ENCODE data around the gene RPRD1B. TPM values are rescaled to one million over a fixed set of nuclear protein-coding genes. Genes with fewer than 3 reads are reported as not detected.
A peak's percentile ranks its signal among the peaks of the same experiment; 100 is the strongest.

RPRD1B gene
- total and polyA plus RNA-seq, 2 of the 13 experiments (the other 11 are each of a cell fraction or from before 2014, with no cell fraction given), result 31.1 to 41.5 TPM

DNA sequence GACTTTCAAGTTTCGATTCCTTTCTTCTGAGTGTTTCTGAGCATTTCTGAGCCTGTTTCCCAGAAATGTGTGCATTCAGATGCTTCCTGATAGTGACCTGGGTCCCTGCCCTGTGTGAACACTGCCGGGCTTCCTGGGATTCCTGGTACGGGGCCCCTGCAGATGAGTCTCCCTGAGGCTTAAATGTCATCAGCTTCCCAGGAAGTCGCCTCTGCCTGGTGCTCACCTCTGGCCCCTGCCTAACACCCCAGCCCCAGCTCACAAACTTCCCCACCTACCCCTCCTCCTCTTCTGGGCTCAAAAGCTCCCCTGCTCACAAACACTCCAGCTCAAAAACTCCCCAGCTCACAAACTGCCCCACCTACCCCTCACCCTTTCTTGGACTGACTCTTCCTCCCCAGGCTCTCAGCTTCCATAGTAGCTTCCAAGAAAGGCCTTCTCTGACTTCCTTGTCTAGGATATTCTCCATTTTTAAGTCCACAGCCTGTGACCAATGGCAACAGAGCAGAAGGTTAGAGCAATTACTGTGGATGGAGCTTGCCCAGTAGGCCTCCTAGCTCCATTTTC lies 89.6 kb downstream of the RPRD1B start (continued):
- no peak for TF ChIP-seq ZNF616 (CRISPR knock-in tag; IDR thresholded peaks at IDR 0.05; ENCODE audit: low read depth)
- TF ChIP-seq ZNF350 (CRISPR knock-in tag; IDR thresholded peaks at IDR 0.05; ENCODE audit: borderline replicate concordance, low read depth), result peak; percentile 71
- peak; percentile 32; the same call in 1 of the 2 replicates for TF ChIP-seq SIN3A (IDR thresholded peaks at IDR 0.05; ENCODE audit: borderline replicate concordance, low read depth, low read length)
- peak in 1 of 2 experiments; percentile 62; a peak in 2 of 4 replicates for TF ChIP-seq EP300 (IDR thresholded peaks at IDR 0.05; ENCODE audit: low read depth in 2 of 2, low read length in 2 of 2)
- peak; percentile 73 for TF ChIP-seq EP300 (CRISPR knock-in tag; IDR thresholded peaks at IDR 0.05; ENCODE audit: borderline replicate concordance)
- 0 out of 2 replicates have a peak, but pooled peaks have one; percentile 19 for TF ChIP-seq ZNF264 (CRISPR knock-in tag; IDR thresholded peaks at IDR 0.05)
- TF ChIP-seq KDM6A (CRISPR knock-in tag; IDR thresholded peaks at IDR 0.05; ENCODE audit: low read depth), result 0 out of 2 replicates have a peak, but pooled peaks have one; percentile 29
- TF ChIP-seq ZBTB8A (CRISPR knock-in tag; IDR thresholded peaks at IDR 0.05; ENCODE audit: borderline replicate concordance, low read depth), result no peak
- no peak for TF ChIP-seq MAFF (IDR thresholded peaks at IDR 0.05; ENCODE audit: low read depth, low read length)
- TF ChIP-seq FOSL1 (CRISPR knock-in tag; IDR thresholded peaks at IDR 0.05; ENCODE audit: borderline replicate concordance), result no peak
- TF ChIP-seq SP5 (CRISPR knock-in tag; IDR thresholded peaks at IDR 0.05; ENCODE audit: borderline replicate concordance, low read depth), result peak; percentile 36; the same call in 1 of the 2 replicates
- TF ChIP-seq FOXA1 (IDR thresholded peaks at IDR 0.05), result no peak
- TF ChIP-seq FOXA1 (CRISPR knock-in tag; IDR thresholded peaks at IDR 0.05), result peak; percentile 57; the same call in 1 of the 2 replicates
- no peak for TF ChIP-seq TAF15 (IDR thresholded peaks at IDR 0.05; ENCODE audit: low read depth, low read length, poor library complexity, severe bottlenecking)
- TF ChIP-seq HNRNPUL1 (IDR thresholded peaks at IDR 0.05; ENCODE audit: low read depth, low read length), result no peak
- TF ChIP-seq REL (CRISPR knock-in tag; conservative IDR thresholded peaks at IDR 0.05), result no peak
- TF ChIP-seq SNAPC2 (CRISPR knock-in tag; IDR thresholded peaks at IDR 0.05), result no peak
- no peak for TF ChIP-seq ATF7 (IDR thresholded peaks at IDR 0.05)
- no peak for TF ChIP-seq ATF7 (CRISPR knock-in tag; IDR thresholded peaks at IDR 0.05)
- TF ChIP-seq, protein P1, sequence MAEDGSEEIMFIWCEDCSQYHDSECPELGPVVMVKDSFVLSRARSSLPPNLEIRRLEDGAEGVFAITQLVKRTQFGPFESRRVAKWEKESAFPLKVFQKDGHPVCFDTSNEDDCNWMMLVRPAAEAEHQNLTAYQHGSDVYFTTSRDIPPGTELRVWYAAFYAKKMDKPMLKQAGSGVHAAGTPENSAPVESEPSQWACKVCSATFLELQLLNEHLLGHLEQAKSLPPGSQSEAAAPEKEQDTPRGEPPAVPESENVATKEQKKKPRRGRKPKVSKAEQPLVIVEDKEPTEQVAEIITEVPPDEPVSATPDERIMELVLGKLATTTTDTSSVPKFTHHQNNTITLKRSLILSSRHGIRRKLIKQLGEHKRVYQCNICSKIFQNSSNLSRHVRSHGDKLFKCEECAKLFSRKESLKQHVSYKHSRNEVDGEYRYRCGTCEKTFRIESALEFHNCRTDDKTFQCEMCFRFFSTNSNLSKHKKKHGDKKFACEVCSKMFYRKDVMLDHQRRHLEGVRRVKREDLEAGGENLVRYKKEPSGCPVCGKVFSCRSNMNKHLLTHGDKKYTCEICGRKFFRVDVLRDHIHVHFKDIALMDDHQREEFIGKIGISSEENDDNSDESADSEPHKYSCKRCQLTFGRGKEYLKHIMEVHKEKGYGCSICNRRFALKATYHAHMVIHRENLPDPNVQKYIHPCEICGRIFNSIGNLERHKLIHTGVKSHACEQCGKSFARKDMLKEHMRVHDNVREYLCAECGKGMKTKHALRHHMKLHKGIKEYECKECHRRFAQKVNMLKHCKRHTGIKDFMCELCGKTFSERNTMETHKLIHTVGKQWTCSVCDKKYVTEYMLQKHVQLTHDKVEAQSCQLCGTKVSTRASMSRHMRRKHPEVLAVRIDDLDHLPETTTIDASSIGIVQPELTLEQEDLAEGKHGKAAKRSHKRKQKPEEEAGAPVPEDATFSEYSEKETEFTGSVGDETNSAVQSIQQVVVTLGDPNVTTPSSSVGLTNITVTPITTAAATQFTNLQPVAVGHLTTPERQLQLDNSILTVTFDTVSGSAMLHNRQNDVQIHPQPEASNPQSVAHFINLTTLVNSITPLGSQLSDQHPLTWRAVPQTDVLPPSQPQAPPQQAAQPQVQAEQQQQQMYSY (CRISPR knock-in tag; IDR thresholded peaks at IDR 0.05), result peak; percentile 59; the same call in 1 of the 2 replicates
- TF ChIP-seq DMAP1 (CRISPR knock-in tag; IDR thresholded peaks at IDR 0.05), result 0 out of 2 replicates have a peak, but pooled peaks have one; percentile 27
- peak; percentile 62 for TF ChIP-seq FOXA3 (CRISPR knock-in tag; IDR thresholded peaks at IDR 0.05)
- TF ChIP-seq ZNF17 (CRISPR knock-in tag; IDR thresholded peaks at IDR 0.05), result no peak
- TF ChIP-seq, protein P2, sequence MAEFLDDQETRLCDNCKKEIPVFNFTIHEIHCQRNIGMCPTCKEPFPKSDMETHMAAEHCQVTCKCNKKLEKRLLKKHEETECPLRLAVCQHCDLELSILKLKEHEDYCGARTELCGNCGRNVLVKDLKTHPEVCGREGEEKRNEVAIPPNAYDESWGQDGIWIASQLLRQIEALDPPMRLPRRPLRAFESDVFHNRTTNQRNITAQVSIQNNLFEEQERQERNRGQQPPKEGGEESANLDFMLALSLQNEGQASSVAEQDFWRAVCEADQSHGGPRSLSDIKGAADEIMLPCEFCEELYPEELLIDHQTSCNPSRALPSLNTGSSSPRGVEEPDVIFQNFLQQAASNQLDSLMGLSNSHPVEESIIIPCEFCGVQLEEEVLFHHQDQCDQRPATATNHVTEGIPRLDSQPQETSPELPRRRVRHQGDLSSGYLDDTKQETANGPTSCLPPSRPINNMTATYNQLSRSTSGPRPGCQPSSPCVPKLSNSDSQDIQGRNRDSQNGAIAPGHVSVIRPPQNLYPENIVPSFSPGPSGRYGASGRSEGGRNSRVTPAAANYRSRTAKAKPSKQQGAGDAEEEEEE (CRISPR knock-in tag; IDR thresholded peaks at IDR 0.05; ENCODE audit: borderline replicate concordance), result no peak
- no peak for TF ChIP-seq AGO2 (optimal IDR thresholded peaks at IDR 0.05; ENCODE audit: low read depth, low read length)
- TF ChIP-seq ZNF136 (CRISPR knock-in tag; IDR thresholded peaks at IDR 0.05; ENCODE audit: low read depth), result no peak
- TF ChIP-seq NFE2L2 (IDR thresholded peaks at IDR 0.05; ENCODE audit: low read length), result no peak
- 0 out of 2 replicates have a peak, but pooled peaks have one; percentile 25 for TF ChIP-seq PPARG (CRISPR knock-in tag; conservative IDR thresholded peaks at IDR 0.05)
- TF ChIP-seq ZNF709 (CRISPR knock-in tag; IDR thresholded peaks at IDR 0.05), result no peak
